ENCODE results near the gene PFDN6.

Gene PFDN6

GRCh38 chr6:33318426-33319073 lies 29.1 kb downstream of the PFDN6 start:
- DNase-seq: no peak

GRCh38 chr6:33319939-33320314 lies 30.5 kb downstream of the PFDN6 start:
- DNase-seq: no peak

GRCh38 chr6:33320315-33321181 lies 31.1 kb downstream of the PFDN6 start:
- DNase-seq: no peak

- DNase-seq: no peak
Measured at GRCh38 chr6:33321227-33321626, 31.8 kb downstream of the PFDN6 start.

- no peak for DNase-seq
Measured at GRCh38 chr6:33323623-33323948, 34.2 kb downstream of the PFDN6 start.

GRCh38 chr6:33324125-33324524 lies 34.7 kb downstream of the PFDN6 start:
- no peak for DNase-seq

- no peak for DNase-seq
Measured at GRCh38 chr6:33329058-33329457, 39.7 kb downstream of the PFDN6 start.

GRCh38 chr6:33330736-33331135 lies 41.3 kb downstream of the PFDN6 start:
- no peak for DNase-seq

- DNase-seq: no peak
Measured at GRCh38 chr6:33333666-33334065, 44.3 kb downstream of the PFDN6 start.

GRCh38 chr6:33335916-33336315 lies 46.5 kb downstream of the PFDN6 start:
- no peak for DNase-seq

GRCh38 chr6:33336495-33336894 lies 47.1 kb downstream of the PFDN6 start:
- no peak for DNase-seq

- no peak for DNase-seq
Measured at GRCh38 chr6:33339193-33339592, 49.8 kb downstream of the PFDN6 start.

All from activated CD4-positive, alpha-beta T cell treated with anti-CD3 and anti-CD28 coated beads for 1 hour (primary cell).